GM12892 (cell line): ENCODE results near the gene ASAH2B.

ENCODE experiments used
- POLR2AphosphoS5 ChIP-seq: IDR thresholded peaks from 2 replicates; pipeline ENCODE4 v1.6.1; 2011; ENCODE audit warnings: low read depth, low read length, control low read depth
- TAF1 ChIP-seq: IDR thresholded peaks from 2 replicates; pipeline ENCODE4 v1.6.1; 2011; ENCODE audit warnings: low read depth, mild to moderate bottlenecking, control low read depth, low read length, borderline replicate concordance

- TF ChIP-seq POLR2AphosphoS5 (no peak), TAF1 (no peak)
These were observed 66.4 kb downstream of the ASAH2B start for GRCh38 chr10:50805981-50806622.
